ENCODE results near the gene TSEN54.

- TF ChIP-seq CTCF (IDR thresholded peaks at IDR 0.05; ENCODE audit: low read depth, low read length, missing input control): no peak
- TF ChIP-seq RAD21 (IDR thresholded peaks at IDR 0.05): no peak
- no peak for TF ChIP-seq YY1 (IDR thresholded peaks at IDR 0.05)
- TF ChIP-seq REST (IDR thresholded peaks at IDR 0.05): no peak
Observed at GRCh38 chr17:75503976-75504346, 12.4 kb upstream of the TSEN54 start.
